ENCODE results near the gene BANK1.

DNA sequence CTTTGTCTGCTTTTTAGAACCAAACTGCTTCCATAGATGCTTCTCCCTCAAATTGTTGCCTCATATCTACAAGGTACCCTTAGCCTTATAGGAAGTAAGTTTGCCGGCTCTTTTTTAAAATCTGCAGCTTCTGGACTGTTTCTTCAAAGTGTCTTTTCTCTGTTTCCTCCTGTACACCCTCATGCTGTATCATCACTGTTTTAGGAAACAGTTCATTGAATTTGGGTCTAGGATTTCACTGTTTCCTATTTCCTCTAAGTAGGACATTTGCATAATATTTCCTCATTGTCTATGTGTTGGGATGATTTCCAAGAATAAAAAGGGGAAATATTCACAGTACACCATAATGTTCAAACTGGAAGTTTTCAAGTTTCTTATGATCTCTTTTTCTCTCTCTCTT is 43.0 kb downstream of the BANK1 start:
- TF ChIP-seq, protein P1, sequence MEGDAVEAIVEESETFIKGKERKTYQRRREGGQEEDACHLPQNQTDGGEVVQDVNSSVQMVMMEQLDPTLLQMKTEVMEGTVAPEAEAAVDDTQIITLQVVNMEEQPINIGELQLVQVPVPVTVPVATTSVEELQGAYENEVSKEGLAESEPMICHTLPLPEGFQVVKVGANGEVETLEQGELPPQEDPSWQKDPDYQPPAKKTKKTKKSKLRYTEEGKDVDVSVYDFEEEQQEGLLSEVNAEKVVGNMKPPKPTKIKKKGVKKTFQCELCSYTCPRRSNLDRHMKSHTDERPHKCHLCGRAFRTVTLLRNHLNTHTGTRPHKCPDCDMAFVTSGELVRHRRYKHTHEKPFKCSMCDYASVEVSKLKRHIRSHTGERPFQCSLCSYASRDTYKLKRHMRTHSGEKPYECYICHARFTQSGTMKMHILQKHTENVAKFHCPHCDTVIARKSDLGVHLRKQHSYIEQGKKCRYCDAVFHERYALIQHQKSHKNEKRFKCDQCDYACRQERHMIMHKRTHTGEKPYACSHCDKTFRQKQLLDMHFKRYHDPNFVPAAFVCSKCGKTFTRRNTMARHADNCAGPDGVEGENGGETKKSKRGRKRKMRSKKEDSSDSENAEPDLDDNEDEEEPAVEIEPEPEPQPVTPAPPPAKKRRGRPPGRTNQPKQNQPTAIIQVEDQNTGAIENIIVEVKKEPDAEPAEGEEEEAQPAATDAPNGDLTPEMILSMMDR (conservative IDR thresholded peaks at IDR 0.05 in 1 of 2, IDR thresholded peaks at IDR 0.05 in 1 of 2; ENCODE audit: low read depth in 1 of 2, low read length in 2 of 2): no peak
- no peak for TF ChIP-seq EZH2 (IDR thresholded peaks at IDR 0.05; ENCODE audit: low read length, missing control alignments)

Measured in fibroblast of lung (primary cell).